Transverse colon (tissue), 4 donors: ENCODE measurements around the gene ACAP3.

Experiments
- CTCF ChIP-seq, 5 experiments: fragments of 200-600 bp in 3 of 5; fragments of 450-650 bp in 2 of 5; sonication (generic) in 3 of 5; IDR thresholded peaks; 1 replicate in 2 of 5; 2 replicates in 3 of 5; pipeline ENCODE4 v1.5.1; 2016 to 2017; ENCODE audit warnings: antibody characterized with exemption in 5 of 5, inconsistent platforms in 3 of 5, mild to moderate bottlenecking in 2 of 5, moderate library complexity in 1 of 5
- EP300 ChIP-seq: sonication (generic); formaldehyde crosslinking; IDR thresholded peaks from one replicate; pipeline ENCODE4 v1.6.1; 2017; ENCODE audit warnings: antibody characterized with exemption, low read depth
- POLR2A ChIP-seq: fragments of 450-650 bp; IDR thresholded peaks from one replicate; pipeline ENCODE4 v1.6.1; 2016; ENCODE audit warnings: antibody characterized with exemption, mild to moderate bottlenecking, moderate library complexity
- POLR2AphosphoS5 ChIP-seq, 3 donors: sonication (generic); formaldehyde crosslinking; IDR thresholded peaks; one replicate each; pipeline ENCODE4 v1.6.1; 2016; ENCODE audit warnings: antibody characterized with exemption in 3 of 3

- TF ChIP-seq POLR2A (no peak), CTCF (IDR thresholded peaks at IDR 0.05) (no peak), EP300 (no peak), POLR2AphosphoS5 (IDR thresholded peaks at IDR 0.05) (no peak)
These were observed 63.9 kb downstream of the ACAP3 start for GRCh38 chr1:1243807-1244191.
